A172 (cell line): ENCODE data around the gene CCDC89. TPM values are rescaled to one million over a fixed set of nuclear protein-coding genes. Genes with fewer than 3 reads are reported as not detected.
"Not testable (repeated sequence)": the region's sequence is repeated elsewhere in the genome, so short reads cannot be mapped to it uniquely, and the experiment has no call there.

Experiments
- DNase-seq: peaks from one replicate; pipeline ENCODE4 v3.0.0-alpha.2; 2015; ENCODE audit warnings: low spot score
- total RNA-seq: library from RNA; depleted of rRNA; stranded (reverse); fragments of >200 nt; shearing (Covaris generic); gene quantifications from 2 replicates; pipeline ENCODE4 v1.2.3, GENCODE V29; 2014

The CCDC89 gene
- total RNA-seq, 1 experiment from 2014 or later: 11.5 TPM

- DNase-seq: peak; percentile 49
These were observed 8.5 kb upstream of the CCDC89 start for GRCh38 chr11:85694385-85694980.

DNA sequence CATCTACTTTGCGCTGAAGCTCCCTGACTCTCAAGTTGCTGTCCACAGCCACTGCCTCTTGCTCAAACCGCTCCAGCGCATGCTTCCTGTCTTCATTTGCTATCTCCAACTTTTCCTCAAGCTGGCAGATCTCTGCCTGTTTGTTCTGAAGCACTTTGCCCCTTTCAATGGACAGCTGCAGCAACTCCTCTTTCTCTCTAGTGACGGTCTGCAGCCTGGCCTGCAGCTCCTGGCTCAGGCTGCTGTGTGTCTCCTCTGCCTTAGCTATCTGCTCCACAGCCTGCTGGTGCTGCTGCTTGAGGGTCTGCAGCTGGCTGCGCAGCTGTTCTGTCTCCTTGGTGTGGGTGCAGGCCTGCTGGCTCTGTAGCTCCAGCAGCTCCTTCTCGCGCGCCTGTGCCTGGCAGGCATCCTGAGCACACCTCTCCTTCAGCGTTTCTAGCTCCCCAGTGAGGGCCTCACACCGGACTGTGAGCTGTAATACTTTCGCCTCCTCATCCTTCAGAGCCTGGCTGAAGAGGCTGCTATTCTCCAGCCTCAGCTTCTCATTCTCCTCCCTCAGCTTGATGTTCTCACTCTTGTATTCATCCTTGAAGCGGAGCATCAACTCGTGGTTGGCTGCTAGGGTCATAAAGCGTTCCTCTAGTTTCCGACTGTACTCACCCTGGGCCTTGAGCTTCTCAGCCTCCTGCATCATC, 723 bp downstream of the CCDC89 start:
- no peak for DNase-seq

DNA sequence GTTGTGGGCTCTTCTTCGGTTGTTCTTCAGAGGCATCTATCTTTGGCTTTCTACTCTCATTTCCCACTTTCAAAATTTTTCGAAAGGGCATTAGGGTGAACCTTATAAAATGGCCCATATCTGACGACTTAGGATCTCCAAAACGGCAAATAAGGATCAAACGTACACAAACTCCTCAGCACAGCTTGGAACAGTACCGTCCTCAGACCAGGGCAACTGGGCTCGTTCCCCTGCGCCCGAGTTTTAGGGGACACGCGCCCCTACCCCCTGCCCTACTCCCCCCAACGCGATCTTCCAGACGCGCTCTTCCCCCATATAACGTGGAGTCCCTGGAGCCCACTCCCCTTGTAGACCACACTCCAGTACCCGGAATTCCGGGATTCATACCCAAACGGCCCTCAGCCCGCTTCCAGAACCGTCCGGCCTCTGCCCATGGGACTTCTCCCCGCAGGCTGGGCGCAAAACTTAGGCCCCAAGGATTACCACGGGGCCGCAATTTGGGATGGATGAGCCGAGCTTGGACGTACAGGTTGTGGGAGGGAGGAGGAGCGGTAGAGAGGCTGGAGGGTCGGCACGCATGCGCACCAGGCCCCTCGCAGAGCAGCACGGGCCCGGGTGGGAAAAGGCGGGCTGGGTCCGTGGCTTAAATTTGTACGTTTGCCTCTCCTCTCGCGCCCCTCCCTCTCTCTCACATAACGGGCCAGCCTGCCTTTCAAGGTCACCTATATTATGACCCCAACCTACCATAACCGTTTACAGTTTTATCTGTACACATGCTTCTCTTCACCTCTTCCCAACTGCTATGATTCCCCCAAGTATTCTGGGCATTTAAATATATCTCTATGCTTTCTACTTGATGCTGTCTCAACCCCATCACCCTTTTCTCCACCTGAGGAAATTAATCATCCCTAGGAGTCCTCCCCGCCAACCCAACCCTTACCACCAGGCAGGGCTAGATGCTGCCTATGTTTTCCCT, 3.4 kb downstream of the CCDC89 start:
- DNase-seq: peak; percentile 26

DNA sequence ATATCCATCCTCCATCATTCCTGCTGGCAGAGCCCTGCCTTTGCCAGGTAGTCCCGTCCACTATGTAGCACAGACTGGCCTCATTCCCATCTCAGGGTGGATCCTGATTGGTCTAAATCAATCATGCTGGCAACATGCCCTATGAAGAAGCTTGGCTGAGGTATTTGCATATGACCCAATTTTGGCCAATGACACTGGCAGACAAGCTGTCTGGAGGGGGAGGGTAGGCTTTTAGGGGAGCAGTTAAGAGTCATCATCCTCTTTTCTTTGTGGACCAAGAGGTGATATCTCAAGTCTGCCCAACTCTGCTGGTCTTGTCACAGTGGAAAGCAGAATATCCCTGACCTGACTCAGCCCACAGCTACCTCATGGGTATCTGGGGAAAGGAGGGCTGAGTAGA, 5.1 kb downstream of the CCDC89 start:
- DNase-seq: no peak

DNA sequence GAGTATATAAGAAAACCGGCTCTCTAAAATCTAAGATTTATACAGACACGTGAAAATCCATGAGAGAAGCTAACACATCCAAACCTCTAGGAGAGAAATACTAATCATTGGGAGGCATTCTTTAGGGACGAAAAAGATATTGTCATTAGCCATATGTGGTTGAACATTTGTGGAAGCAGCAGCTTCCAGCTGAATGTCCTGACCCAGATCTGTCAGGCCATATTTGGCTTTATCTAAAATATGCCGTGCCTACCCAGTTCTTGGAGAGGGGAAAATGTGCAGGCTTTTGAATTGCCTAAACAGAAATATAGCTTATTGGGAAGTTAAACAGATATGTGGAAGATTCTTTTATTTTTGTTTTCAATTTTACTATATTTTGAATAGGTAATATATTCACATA, 6.4 kb downstream of the CCDC89 start:
- DNase-seq: no peak

- DNase-seq: no peak
These were observed 12.6 kb downstream of the CCDC89 start for GRCh38 chr11:85673393-85673792.

GRCh38 chr11:85672105-85672902, 13.7 kb downstream of the CCDC89 start:
- DNase-seq: no peak

DNA sequence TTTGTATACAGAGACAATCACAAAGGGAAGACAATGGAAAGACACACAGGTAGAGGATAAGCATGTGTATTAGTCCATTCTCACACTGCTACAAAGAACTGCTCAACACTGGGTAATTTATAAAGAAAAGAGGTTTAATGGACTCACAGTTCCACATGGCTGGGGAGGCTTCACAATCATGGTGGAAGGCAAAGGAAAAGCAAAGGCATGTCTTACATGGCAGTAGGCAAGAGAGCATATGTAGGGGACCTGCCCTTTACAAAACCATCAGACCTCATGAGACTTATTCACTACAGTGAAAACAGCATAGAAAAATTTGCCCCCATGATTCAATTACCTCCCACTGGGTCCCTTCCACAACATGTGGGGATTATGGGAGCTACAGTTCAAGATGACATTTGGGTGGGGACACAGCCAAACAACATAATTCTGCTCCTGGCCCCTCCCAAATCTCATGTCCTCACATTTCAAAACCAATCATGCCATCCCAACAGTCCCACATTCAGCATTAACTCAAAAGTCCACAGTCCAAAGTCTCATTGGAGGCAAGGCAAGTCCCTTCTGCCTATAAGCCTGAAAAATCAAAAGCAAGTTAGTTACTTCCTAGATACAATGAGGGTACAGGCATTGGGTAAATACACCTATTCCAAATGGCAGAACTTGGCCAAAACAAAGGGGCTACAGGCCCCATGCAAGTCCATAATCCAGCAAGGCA, 14.9 kb downstream of the CCDC89 start:
- not testable (repeated sequence) for DNase-seq

DNA sequence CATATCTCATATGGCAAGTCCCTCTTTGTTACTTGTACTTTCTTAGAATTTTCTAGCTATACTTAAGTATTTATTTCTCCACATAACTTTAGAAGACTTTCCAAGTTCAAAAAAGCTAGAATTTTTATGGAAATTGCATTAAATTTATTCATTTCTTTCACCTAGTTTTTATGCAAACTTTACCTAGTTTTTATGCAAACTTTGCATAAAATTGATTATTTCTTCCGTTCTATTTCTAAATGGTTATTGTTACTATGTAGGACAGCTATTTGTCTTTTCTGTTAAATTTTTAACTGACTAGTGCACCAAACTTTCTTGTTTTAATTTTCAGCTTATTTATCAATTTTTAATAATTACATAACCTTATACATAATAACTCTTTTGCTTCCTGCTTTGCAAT, 17.8 kb downstream of the CCDC89 start:
- DNase-seq: no peak

DNA sequence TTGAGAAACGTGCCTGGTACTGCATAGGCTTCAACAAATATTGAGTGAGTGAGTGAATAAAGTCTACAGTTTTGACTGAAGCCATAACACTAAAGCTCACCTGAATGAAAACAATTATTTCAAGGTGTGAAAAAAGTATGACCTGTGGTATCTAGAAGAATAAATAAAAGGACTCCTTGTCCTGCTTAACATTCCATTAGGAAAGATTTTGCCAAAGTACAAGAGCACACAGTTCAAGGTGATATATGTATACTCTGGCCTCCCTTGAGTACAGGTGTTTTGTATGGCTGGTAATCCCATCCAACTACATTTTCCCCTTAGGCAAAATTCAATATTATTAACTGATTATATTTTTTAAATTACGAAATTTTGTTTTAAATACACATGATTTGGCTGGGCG, 19.3 kb downstream of the CCDC89 start:
- no peak for DNase-seq

DNA sequence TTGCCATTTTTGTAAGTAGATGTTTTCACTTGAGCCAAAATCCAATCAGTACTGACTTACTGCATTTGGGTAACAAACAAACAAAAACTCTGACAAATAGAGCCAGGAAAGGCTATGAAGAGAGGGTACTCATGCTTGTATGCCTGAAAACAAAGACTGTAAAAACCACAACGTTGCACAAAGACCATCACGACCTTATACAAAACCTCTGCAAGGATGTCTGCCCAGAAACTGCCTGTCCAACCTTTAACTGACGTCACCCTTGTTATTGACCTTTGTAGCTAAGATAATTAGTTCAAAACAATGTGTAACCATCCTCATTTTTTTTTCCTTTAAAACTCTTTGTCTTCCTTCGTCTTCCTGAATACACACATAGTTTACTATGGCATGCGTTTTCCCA, 20.3 kb downstream of the CCDC89 start:
- no peak for DNase-seq

DNA sequence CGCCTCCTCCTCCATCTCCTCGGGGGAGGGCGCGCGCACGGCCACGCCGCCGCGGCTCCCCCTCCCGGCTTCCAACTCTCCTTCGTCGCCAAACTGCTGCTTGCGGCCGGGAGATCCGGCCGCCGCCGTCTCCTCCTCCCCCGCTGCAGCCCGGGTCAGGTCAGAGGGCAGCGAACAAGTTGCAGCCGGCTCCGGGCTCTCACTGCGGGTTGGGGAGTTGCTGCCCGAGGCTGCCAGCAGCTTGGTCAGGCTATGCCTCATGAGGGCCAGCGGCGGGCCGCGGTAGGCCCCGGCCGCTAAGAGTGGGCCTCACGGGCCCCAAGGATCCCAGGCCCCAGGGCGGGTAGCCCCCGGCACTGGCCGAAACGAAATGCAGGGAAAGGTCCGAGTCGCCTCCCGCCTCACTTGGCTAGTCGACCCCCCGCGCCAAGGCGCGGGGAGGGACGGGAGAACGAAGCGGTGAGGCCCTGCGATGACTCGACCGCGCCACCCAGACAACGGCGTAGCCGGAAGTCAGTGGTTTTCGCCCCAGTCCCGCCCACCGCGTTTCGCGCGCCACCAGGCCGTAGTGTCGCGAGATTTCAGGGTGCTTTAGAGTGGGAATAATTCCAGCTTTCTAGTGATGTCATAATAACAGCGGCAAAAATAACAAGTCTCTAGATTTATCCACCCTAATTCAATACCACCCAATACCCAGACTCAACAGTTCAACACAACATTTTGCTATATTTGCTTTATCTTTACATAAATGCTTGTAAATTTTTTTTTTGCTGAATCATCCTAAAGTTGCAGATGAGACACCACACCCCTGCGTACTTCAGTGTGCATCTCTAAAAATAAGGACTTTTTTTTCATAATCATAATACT, 21.1 kb downstream of the CCDC89 start, which contains the start of gene CREBZF:
Gene CREBZF, minus strand, starts transcription at position 515 of the 867 bp plus-strand sequence. Its CDS starts 254 bp downstream, at position 261.
- DNase-seq: peak; percentile 91

DNA sequence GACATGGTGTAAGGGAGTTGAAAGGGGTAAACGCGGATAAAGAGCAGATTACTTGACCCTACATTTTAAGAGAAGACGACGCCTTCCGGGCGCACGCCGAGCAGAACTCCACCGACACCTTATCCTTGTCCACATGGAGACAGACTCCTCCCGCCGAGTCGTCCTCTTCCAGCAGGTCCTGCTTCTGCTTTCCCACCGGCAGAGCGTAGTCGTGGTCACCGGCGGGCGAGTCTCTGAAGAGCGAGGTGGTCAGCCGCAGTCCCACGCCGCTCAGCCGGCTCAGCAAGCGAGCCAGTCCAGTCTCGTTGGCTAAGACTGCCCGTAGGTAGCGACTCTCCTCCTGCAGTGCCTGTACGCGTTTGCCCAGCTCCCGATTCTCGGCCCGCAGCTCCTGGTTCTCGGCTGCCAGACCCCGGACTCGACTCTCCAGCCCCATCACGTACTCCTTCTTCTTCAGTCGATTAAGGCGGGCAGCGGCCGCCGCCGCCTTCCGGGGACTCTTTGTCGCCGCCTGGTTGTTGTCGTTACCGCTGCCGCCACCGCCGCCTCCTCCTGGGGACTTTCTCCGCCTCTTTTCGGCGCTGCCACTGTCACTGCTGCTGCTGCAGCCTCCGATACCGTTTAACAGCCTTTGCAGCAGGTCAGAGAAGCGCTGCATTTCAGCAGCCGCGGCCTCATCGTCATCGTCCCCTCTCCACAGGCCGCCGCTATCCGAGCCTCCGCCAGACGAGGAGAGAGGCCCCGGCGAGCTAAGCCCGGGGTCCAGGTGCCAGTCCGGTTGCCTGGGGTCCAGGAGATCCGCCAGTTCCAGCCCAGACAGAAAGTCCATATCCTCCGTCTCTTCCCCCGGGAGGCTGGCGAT, 22.0 kb downstream of the CCDC89 start:
- peak; percentile 55 for DNase-seq

- DNase-seq: peak; percentile 15
These were observed 22.8 kb downstream of the CCDC89 start for GRCh38 chr11:85663080-85663752.

GRCh38 chr11:85661972-85662664, 23.9 kb downstream of the CCDC89 start:
- DNase-seq: no peak

GRCh38 chr11:85658180-85658579, 27.8 kb downstream of the CCDC89 start:
- no peak for DNase-seq

GRCh38 chr11:85656777-85657176, 29.2 kb downstream of the CCDC89 start:
- no peak for DNase-seq

DNA sequence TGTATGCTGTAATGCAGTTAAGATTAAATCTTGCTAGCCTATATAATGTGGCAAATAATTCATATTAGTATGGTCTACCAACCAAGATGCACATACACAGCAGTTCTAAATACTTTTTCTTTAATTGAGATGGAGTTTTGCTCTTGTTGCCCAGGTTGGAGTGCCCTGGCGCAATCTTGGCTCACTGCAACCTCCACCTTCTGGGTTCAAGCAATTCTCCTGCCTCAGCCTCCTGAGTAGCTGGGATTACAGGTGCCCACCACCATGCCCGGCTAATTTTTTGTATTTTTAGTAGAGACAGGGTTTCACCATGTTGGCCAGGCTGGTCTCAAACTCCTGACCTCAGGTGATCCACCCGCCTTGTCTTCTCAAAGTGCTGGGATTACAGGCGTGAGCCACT, 31.7 kb downstream of the CCDC89 start:
- not testable (repeated sequence) for DNase-seq
